ENCODE measurements around the gene OPN4. TPM values are rescaled to one million over a fixed set of nuclear protein-coding genes. Genes with fewer than 3 reads are reported as not detected.

OPN4 gene
- total RNA-seq, 2 experiments from 2014 or later: not detected

- ChIA-PET POLR2A (no interaction called here), CTCF (no interaction called here)
- Mint-ChIP-seq H3K27me3 (peaks cover 4% of the 10 kb centered on the region), H3K27ac (no peak overlapping the region), H3K36me3 (ENCODE audit: low read depth) (no peaks in the 10 kb centered on the region), H3K4me1 (ENCODE audit: low read depth) (peaks cover 12% of the 10 kb centered on the region), H3K9me3 (peaks cover 2% of the 10 kb centered on the region), H3K4me3 (no peak overlapping the region)
- ATAC-seq: no peak
- intact Hi-C loops (cut with micrococcal nuclease): no loop called here
- no peak for DNase-seq
- TF ChIP-seq, protein P1, sequence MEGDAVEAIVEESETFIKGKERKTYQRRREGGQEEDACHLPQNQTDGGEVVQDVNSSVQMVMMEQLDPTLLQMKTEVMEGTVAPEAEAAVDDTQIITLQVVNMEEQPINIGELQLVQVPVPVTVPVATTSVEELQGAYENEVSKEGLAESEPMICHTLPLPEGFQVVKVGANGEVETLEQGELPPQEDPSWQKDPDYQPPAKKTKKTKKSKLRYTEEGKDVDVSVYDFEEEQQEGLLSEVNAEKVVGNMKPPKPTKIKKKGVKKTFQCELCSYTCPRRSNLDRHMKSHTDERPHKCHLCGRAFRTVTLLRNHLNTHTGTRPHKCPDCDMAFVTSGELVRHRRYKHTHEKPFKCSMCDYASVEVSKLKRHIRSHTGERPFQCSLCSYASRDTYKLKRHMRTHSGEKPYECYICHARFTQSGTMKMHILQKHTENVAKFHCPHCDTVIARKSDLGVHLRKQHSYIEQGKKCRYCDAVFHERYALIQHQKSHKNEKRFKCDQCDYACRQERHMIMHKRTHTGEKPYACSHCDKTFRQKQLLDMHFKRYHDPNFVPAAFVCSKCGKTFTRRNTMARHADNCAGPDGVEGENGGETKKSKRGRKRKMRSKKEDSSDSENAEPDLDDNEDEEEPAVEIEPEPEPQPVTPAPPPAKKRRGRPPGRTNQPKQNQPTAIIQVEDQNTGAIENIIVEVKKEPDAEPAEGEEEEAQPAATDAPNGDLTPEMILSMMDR (IDR thresholded peaks at IDR 0.05): no peak
Measured at GRCh38 chr10:86646532-86646931, 7.8 kb upstream of the OPN4 start.

GRCh38 chr10:86646933-86647332 is 7.4 kb upstream of the OPN4 start:
- ChIA-PET POLR2A (no interaction called here), CTCF (no interaction called here)
- DNase-seq (no peak), ATAC-seq (no peak)
- Mint-ChIP-seq H3K36me3 (ENCODE audit: low read depth) (no peaks in the 10 kb centered on the region), H3K27ac (no peak overlapping the region), H3K4me1 (ENCODE audit: low read depth) (peaks cover 12% of the 10 kb centered on the region), H3K9me3 (no peaks in the 10 kb centered on the region), H3K4me3 (no peak overlapping the region), H3K27me3 (peaks cover 2% of the 10 kb centered on the region)
- TF ChIP-seq, protein P1 (IDR thresholded peaks at IDR 0.05): no peak
- intact Hi-C loops (cut with micrococcal nuclease): no loop called here

GRCh38 chr10:86647773-86648703 is 6.3 kb upstream of the OPN4 start:
- Mint-ChIP-seq H3K36me3 (ENCODE audit: low read depth) (no peaks in the 10 kb centered on the region), H3K27me3 (no peaks in the 10 kb centered on the region), H3K9me3 (no peaks in the 10 kb centered on the region), H3K4me3 (no peak overlapping the region), H3K27ac (no peak overlapping the region), H3K4me1 (ENCODE audit: low read depth) (peaks cover 12% of the 10 kb centered on the region)
- TF ChIP-seq, protein P1 (IDR thresholded peaks at IDR 0.05): no peak
- DNase-seq (no peak), ATAC-seq (no peak)
- intact Hi-C loops (cut with micrococcal nuclease): no loop called here
- ChIA-PET POLR2A (no interaction called here), CTCF (no interaction called here)

DNA sequence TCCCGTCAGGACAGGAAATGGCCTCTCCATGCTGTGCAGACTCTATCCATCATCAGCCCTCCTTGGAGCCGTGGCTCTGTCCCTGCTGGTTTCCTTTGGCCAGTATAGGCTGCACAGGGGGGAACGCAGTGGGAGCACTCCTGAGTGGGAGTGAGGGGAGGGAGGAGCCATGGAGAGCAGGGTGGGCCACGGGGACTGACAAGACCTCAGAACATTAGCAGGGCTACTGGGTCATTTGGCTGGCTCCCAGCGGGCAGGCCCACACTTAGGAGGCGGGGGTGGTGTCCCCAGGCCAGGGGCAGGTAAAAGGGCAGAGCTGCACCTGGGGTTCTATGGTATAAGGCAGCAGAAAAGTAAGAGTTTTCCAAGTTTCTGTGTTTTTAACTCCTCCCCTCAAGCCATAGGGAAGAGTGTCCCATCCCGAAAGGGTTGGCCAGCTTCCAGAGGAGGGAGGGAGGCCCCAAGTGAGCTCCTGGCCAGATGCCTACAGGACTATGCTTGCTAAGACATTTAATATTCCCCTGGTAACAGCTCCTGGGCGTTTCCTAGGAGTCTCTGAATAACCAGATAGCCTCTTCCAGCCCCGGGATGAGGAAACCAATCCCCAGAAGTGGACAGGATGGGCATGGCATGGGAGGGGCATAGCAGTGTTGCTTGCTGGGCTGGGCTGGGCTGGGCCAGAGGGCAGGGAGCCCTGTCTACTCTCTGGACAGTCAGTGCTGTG is 5.5 kb upstream of the OPN4 start:
- Mint-ChIP-seq H3K36me3 (ENCODE audit: low read depth) (no peaks in the 10 kb centered on the region), H3K4me1 (ENCODE audit: low read depth) (peaks cover 7% of the 10 kb centered on the region), H3K4me3 (no peak overlapping the region), H3K9me3 (no peaks in the 10 kb centered on the region), H3K27me3 (no peaks in the 10 kb centered on the region), H3K27ac (no peak overlapping the region)
- POLR2A ChIA-PET: no interaction called here
- DNase-seq (no peak), ATAC-seq (no peak)
- intact Hi-C loops (cut with micrococcal nuclease): no loop called here
- CTCF ChIA-PET: no interaction called here
- TF ChIP-seq, protein P1 (IDR thresholded peaks at IDR 0.05): no peak
